Neuronal stem cell (in vitro differentiated cells): ENCODE results near the gene FMN2.

Experiments
- DNase-seq: peaks from one replicate; pipeline ENCODE4 v3.0.0-alpha.2; 2013; ENCODE audit warnings: low spot score
- H2AFZ ChIP-seq: one replicate; pipeline ENCODE4 v1.6.1; 2013; ENCODE audit warnings: mild to moderate bottlenecking, low read length, inconsistent platforms
- H2AK5ac ChIP-seq: 2 replicates; pipeline ENCODE4 v1.6.1; 2013; ENCODE audit warnings: low read depth, mild to moderate bottlenecking, inconsistent platforms, low read length, moderate library complexity, mixed read lengths
- H2BK120ac ChIP-seq: 2 replicates; pipeline ENCODE4 v1.6.1; 2013; ENCODE audit warnings: low read depth, mild to moderate bottlenecking, inconsistent platforms, low read length, moderate library complexity, mixed read lengths
- H2BK12ac ChIP-seq: one replicate; pipeline ENCODE4 v1.6.1; 2013; ENCODE audit warnings: low read length, inconsistent platforms
- H2BK15ac ChIP-seq: 2 replicates; pipeline ENCODE4 v1.6.1; 2013; ENCODE audit warnings: mild to moderate bottlenecking, low read length, inconsistent platforms, mixed read lengths
- H2BK5ac ChIP-seq: one replicate; pipeline ENCODE4 v1.6.1; 2013; ENCODE audit warnings: inconsistent platforms, mild to moderate bottlenecking, low read length, moderate library complexity
- H3K14ac ChIP-seq: one replicate; pipeline ENCODE4 v1.6.1; 2013; ENCODE audit warnings: low read length, inconsistent platforms
- H3K18ac ChIP-seq: 2 replicates; pipeline ENCODE4 v1.6.1; 2013; ENCODE audit warnings: low read length, inconsistent platforms
- H3K23ac ChIP-seq: 2 replicates; pipeline ENCODE4 v1.6.1; 2013; ENCODE audit warnings: low read depth, mild to moderate bottlenecking, mixed read lengths, low read length, inconsistent platforms; ENCODE audit not compliant: poor library complexity
- H3K27ac ChIP-seq: replicated peaks from 3 replicates; pipeline ENCODE4 v1.5.1; 2013; ENCODE audit warnings: low read length, inconsistent platforms
- H3K27me3 ChIP-seq, 3 experiments: 2 replicates each; pipeline ENCODE4 v1.6.1; 2013; ENCODE audit warnings: low read length in 3 of 3, mild to moderate bottlenecking in 2 of 3, inconsistent platforms in 1 of 3, low read depth in 1 of 3, mixed read lengths in 1 of 3, moderate library complexity in 1 of 3; ENCODE audit not compliant: control insufficient read depth in 3 of 3, insufficient read depth in 3 of 3
- H3K36me3 ChIP-seq, 2 donors: replicated peaks in 1 of 2; 2 replicates each; pipeline ENCODE4 v1.6.1; 2013; ENCODE audit warnings: low read length in 2 of 2; ENCODE audit not compliant: control insufficient read depth in 2 of 2, insufficient read depth in 2 of 2
- H3K4ac ChIP-seq: 2 replicates; pipeline ENCODE4 v1.6.1; 2013; ENCODE audit warnings: inconsistent platforms, mild to moderate bottlenecking, low read length, moderate library complexity
- H3K4me1 ChIP-seq, 2 donors: 1 replicate in 1 of 2; 2 replicates in 1 of 2; pipeline ENCODE4 v1.6.1; 2013; ENCODE audit warnings: low read length in 2 of 2, low read depth in 1 of 2; ENCODE audit not compliant: control insufficient read depth in 2 of 2, insufficient read depth in 1 of 2
- H3K4me2 ChIP-seq: one replicate; pipeline ENCODE4 v1.6.1; 2013; ENCODE audit warnings: mild to moderate bottlenecking, low read length, inconsistent platforms; ENCODE audit not compliant: insufficient read depth, poor library complexity, severe bottlenecking
- H3K4me3 ChIP-seq, 2 donors: 2 replicates each; pipeline ENCODE4 v1.5.1; 2013; ENCODE audit warnings: low read length in 2 of 2, mild to moderate bottlenecking in 2 of 2, inconsistent platforms in 1 of 2, moderate library complexity in 1 of 2
- H3K79me1 ChIP-seq: one replicate; pipeline ENCODE4 v1.6.1; 2013; ENCODE audit warnings: low read depth, mild to moderate bottlenecking, inconsistent platforms, low read length, moderate library complexity
- H3K9ac ChIP-seq: one replicate; pipeline ENCODE4 v1.6.1; 2013; ENCODE audit warnings: mild to moderate bottlenecking, low read depth, low read length, inconsistent platforms; ENCODE audit not compliant: poor library complexity
- H3K9me3 ChIP-seq, 2 donors: replicated peaks in 1 of 2; 2 replicates each; pipeline versions ENCODE3 to v1.6.1; 2013; ENCODE audit warnings: low read length in 2 of 2, mild to moderate bottlenecking in 2 of 2, inconsistent platforms in 1 of 2, low read depth in 1 of 2, mixed read lengths in 1 of 2, moderate library complexity in 1 of 2; ENCODE audit not compliant: control insufficient read depth in 2 of 2, insufficient read depth in 1 of 2
- H4K8ac ChIP-seq: one replicate; pipeline ENCODE4 v1.6.1; 2013; ENCODE audit warnings: low read depth, mild to moderate bottlenecking, inconsistent platforms, low read length, moderate library complexity
- H4K91ac ChIP-seq: one replicate; pipeline ENCODE4 v1.6.1; 2013; ENCODE audit warnings: low read length, low read depth, mild to moderate bottlenecking, inconsistent platforms; ENCODE audit not compliant: poor library complexity
- WGBS, 2 donors: extraction: QIAGEN DNeasy Blood & Tissue Kit; methylation state at CpG; one replicate each; pipeline ENCODE4 v1.1.7; 2013; ENCODE audit warnings: missing lambda C conversion rate in 2 of 2, mixed read lengths in 1 of 2; ENCODE audit not compliant: insufficient read length in 2 of 2, insufficient replicate concordance in 1 of 2; ENCODE audit errors: extremely low coverage in 2 of 2; 5-methylcytosine and 5-hydroxymethylcytosine counted together

The FMN2 gene

GRCh38 chr1:240117930-240118329, 26.2 kb downstream of the FMN2 start:
- Histone ChIP-seq H3K27ac (no peak overlapping the region), H3K18ac (no peak overlapping the region), H3K36me3 (no peaks in the 10 kb centered on the region), H3K23ac (no peak overlapping the region), H2BK12ac (no peak overlapping the region), H2AFZ (no peak overlapping the region), H3K27me3 (no peaks in the 10 kb centered on the region), H3K4me3 (no peak overlapping the region), H3K79me1 (no peaks in the 10 kb centered on the region), H2BK5ac (no peak overlapping the region), H3K14ac (peak overlapping the region; percentile 32), H3K4me1 (peaks cover 2% of the 10 kb centered on the region in 2 donors), H4K8ac (no peak overlapping the region), H3K4me2 (no peak overlapping the region), H3K9ac (no peak overlapping the region), H2AK5ac (no peak overlapping the region), H4K91ac (no peak overlapping the region), H2BK15ac (no peak overlapping the region), H3K9me3 (no peaks in the 10 kb centered on the region), H3K4ac (no peak overlapping the region), H2BK120ac (no peak overlapping the region)
- WGBS, 2 donors, result no CpG with 5 or more reads among the region's 3 CpGs
- DNase-seq, result no peak

GRCh38 chr1:240122639-240123613, 31.2 kb downstream of the FMN2 start:
- peaks cover 0 to 2% of the 10 kb centered on the region in 2 donors for H3K4me1 ChIP-seq

DNA sequence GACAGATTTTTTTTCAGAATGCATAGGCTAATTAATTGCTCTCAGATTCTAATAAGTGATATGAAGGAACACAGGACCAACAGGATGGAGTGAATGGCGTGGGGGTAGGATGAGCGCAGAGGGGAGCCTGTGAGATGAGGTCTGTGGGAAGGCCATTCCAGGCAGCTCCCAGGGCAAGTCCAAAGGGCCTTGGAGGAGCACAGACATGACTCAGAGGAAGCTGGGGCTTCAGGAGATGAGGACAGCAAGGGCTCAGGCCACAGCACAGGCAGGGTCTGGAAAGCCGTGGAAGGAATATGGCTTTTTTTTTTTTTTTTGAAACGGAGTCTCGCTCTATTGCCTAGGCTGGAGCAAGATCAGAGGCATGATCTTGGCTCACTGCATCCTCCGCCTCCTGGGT, 35.1 kb downstream of the FMN2 start:
- Histone ChIP-seq H3K27ac (no peak overlapping the region), H2AK5ac (no peak overlapping the region), H3K9me3 (no peaks in the 10 kb centered on the region), H3K27me3 (no peaks in the 10 kb centered on the region), H3K4me2 (no peak overlapping the region), H2BK15ac (no peak overlapping the region), H3K14ac (no peak overlapping the region), H2AFZ (no peak overlapping the region), H4K8ac (no peak overlapping the region), H3K18ac (no peak overlapping the region), H3K4me1 (peaks cover 0 to 2% of the 10 kb centered on the region in 2 donors), H3K23ac (no peak overlapping the region), H3K36me3 (peaks cover 0 to 26% of the 10 kb centered on the region in 2 donors), H3K4ac (no peak overlapping the region), H3K79me1 (no peaks in the 10 kb centered on the region), H4K91ac (no peak overlapping the region), H2BK120ac (no peak overlapping the region), H3K9ac (no peak overlapping the region), H2BK5ac (no peak overlapping the region), H3K4me3 (no peak overlapping the region), H2BK12ac (no peak overlapping the region)
- DNase-seq, result no peak
- no CpG with 5 or more reads among the region's 6 CpGs for WGBS, 2 donors

More at GRCh38 chr1:240122639-240123613, 31.2 kb downstream of the FMN2 start:
- no peak for DNase-seq
- Histone ChIP-seq H3K27me3 (no peaks in the 10 kb centered on the region), H4K91ac (no peak overlapping the region), H2BK12ac (no peak overlapping the region), H3K4me3 (no peak overlapping the region), H2BK120ac (no peak overlapping the region), H3K18ac (no peak overlapping the region), H3K27ac (no peak overlapping the region), H2BK5ac (no peak overlapping the region), H2AK5ac (no peak overlapping the region), H3K14ac (no peak overlapping the region), H3K4ac (no peak overlapping the region), H2BK15ac (no peak overlapping the region), H3K36me3 (peaks cover 0 to 24% of the 10 kb centered on the region in 2 donors), H4K8ac (no peak overlapping the region), H3K9me3 (no peaks in the 10 kb centered on the region), H3K23ac (no peak overlapping the region), H2AFZ (no peak overlapping the region), H3K4me2 (no peak overlapping the region), H3K9ac (no peak overlapping the region), H3K79me1 (no peaks in the 10 kb centered on the region)
- WGBS, 2 donors, result no CpG with 5 or more reads among the region's 20 CpGs

GRCh38 chr1:240128366-240128765, 36.7 kb downstream of the FMN2 start:
- Histone ChIP-seq H3K9me3 (peaks cover 0 to 2% of the 10 kb centered on the region in 2 donors), H3K79me1 (no peaks in the 10 kb centered on the region), H2BK5ac (no peak overlapping the region), H2AFZ (no peak overlapping the region), H3K14ac (no peak overlapping the region), H3K4me3 (no peak overlapping the region), H4K91ac (no peak overlapping the region), H3K18ac (no peak overlapping the region), H2BK15ac (no peak overlapping the region), H3K27me3 (no peaks in the 10 kb centered on the region), H3K36me3 (peaks cover 0 to 23% of the 10 kb centered on the region in 2 donors), H3K4me1 (no peaks in the 10 kb centered on the region), H3K23ac (no peak overlapping the region), H3K4me2 (no peak overlapping the region), H4K8ac (no peak overlapping the region), H3K9ac (no peak overlapping the region), H3K4ac (no peak overlapping the region), H3K27ac (no peak overlapping the region), H2BK120ac (no peak overlapping the region), H2AK5ac (no peak overlapping the region), H2BK12ac (no peak overlapping the region)
- WGBS, 2 donors, result no CpG with 5 or more reads among the region's 2 CpGs
- no peak for DNase-seq
